Mesenchymal stem cell (in vitro differentiated cells and primary cell): ENCODE results near the gene KRTAP15-1. TPM values are rescaled to one million over a fixed set of nuclear protein-coding genes. Genes with fewer than 3 reads are reported as not detected.

Experiments used
- DNase-seq: peaks from one replicate; pipeline ENCODE4 v3.0.0-alpha.2; 2013
- H2AFZ ChIP-seq: one replicate; pipeline ENCODE4 v1.6.1; 2013; ENCODE audit warnings: low read depth, mild to moderate bottlenecking, control low read depth, inconsistent platforms, low read length, moderate library complexity
- H2AK5ac ChIP-seq: 2 replicates; pipeline ENCODE4 v1.6.1; 2013; ENCODE audit warnings: low read length, moderate library complexity, mild to moderate bottlenecking, inconsistent platforms; ENCODE audit not compliant: severe bottlenecking
- H2BK120ac ChIP-seq: one replicate; pipeline ENCODE4 v1.6.1; 2013; ENCODE audit warnings: low read depth, mild to moderate bottlenecking, inconsistent platforms, low read length, moderate library complexity
- H2BK12ac ChIP-seq, 2 experiments: one replicate each; pipeline ENCODE4 v1.6.1; 2013; ENCODE audit warnings: inconsistent platforms in 2 of 2, low read length in 2 of 2, mild to moderate bottlenecking in 2 of 2, moderate library complexity in 2 of 2, control low read depth in 1 of 2
- H2BK15ac ChIP-seq: one replicate; pipeline ENCODE4 v1.6.1; 2013; ENCODE audit warnings: mild to moderate bottlenecking, low read depth, inconsistent platforms; ENCODE audit not compliant: poor library complexity, severe bottlenecking
- H2BK5ac ChIP-seq: 2 replicates; pipeline ENCODE4 v1.6.1; 2013; ENCODE audit warnings: low read depth, mild to moderate bottlenecking, low read length, control low read depth, inconsistent platforms; ENCODE audit not compliant: poor library complexity, severe bottlenecking
- H3K14ac ChIP-seq, 2 experiments: one replicate each; pipeline ENCODE4 v1.6.1; 2013; ENCODE audit warnings: inconsistent platforms in 2 of 2, low read length in 2 of 2, control low read depth in 1 of 2, mild to moderate bottlenecking in 1 of 2, moderate library complexity in 1 of 2
- H3K18ac ChIP-seq, 2 experiments: one replicate each; pipeline ENCODE4 v1.6.1; 2013; ENCODE audit warnings: inconsistent platforms in 2 of 2, low read length in 2 of 2, control low read depth in 1 of 2, low read depth in 1 of 2, mild to moderate bottlenecking in 1 of 2
- H3K23ac ChIP-seq, 2 experiments: one replicate each; pipeline ENCODE4 v1.6.1; 2013; ENCODE audit warnings: inconsistent platforms in 2 of 2, low read length in 2 of 2, mild to moderate bottlenecking in 2 of 2, moderate library complexity in 2 of 2, control low read depth in 1 of 2
- H3K27ac ChIP-seq: 2 replicates; pipeline ENCODE4 v1.5.1; 2013; ENCODE audit warnings: mild to moderate bottlenecking, moderate library complexity, low read length, control low read depth, inconsistent platforms; ENCODE audit not compliant: poor library complexity, severe bottlenecking
- H3K27me3 ChIP-seq, 2 experiments: 2 replicates each; pipeline versions ENCODE4 v1.6.1 to v1.7.0; 2013; ENCODE audit warnings: low read length in 2 of 2, mild to moderate bottlenecking in 2 of 2, moderate library complexity in 2 of 2, control low read depth in 1 of 2, inconsistent platforms in 1 of 2; ENCODE audit not compliant: control insufficient read depth in 1 of 2, insufficient read depth in 1 of 2
- H3K36me3 ChIP-seq, 2 experiments: 2 replicates each; pipeline versions ENCODE4 v1.6.1 to v1.7.0; 2013; ENCODE audit warnings: low read length in 2 of 2, control low read depth in 1 of 2, inconsistent platforms in 1 of 2, low read depth in 1 of 2, mild to moderate bottlenecking in 1 of 2; ENCODE audit not compliant: insufficient read depth in 2 of 2, control insufficient read depth in 1 of 2
- H3K4ac ChIP-seq, 2 experiments: one replicate each; pipeline ENCODE4 v1.6.1; 2013; ENCODE audit warnings: inconsistent platforms in 2 of 2, low read length in 2 of 2, mild to moderate bottlenecking in 2 of 2, moderate library complexity in 2 of 2, control low read depth in 1 of 2, low read depth in 1 of 2
- H3K4me1 ChIP-seq: 2 replicates; pipeline ENCODE4 v1.6.1; 2013; ENCODE audit warnings: low read depth, low read length, control low read depth; ENCODE audit not compliant: control insufficient read depth, insufficient read depth
- H3K4me2 ChIP-seq: 2 replicates; pipeline ENCODE4 v1.6.1; 2013; ENCODE audit warnings: low read length, mild to moderate bottlenecking, inconsistent platforms; ENCODE audit not compliant: poor library complexity, severe bottlenecking
- H3K4me3 ChIP-seq, 2 experiments: 2 replicates each; pipeline versions ENCODE4 v1.5.1 to v1.7.0; 2013; ENCODE audit warnings: low read length in 2 of 2, mild to moderate bottlenecking in 2 of 2, control low read depth in 1 of 2, low read depth in 1 of 2; ENCODE audit not compliant: insufficient read depth in 1 of 2
- H3K79me1 ChIP-seq: replicated peaks from 2 replicates; pipeline ENCODE4 v1.6.1; 2013; ENCODE audit warnings: mild to moderate bottlenecking, control low read depth, low read length, inconsistent platforms; ENCODE audit not compliant: poor library complexity, severe bottlenecking
- H3K9ac ChIP-seq: 2 replicates; pipeline ENCODE4 v1.7.0; 2013; ENCODE audit warnings: mild to moderate bottlenecking, low read length, moderate library complexity
- H3K9me3 ChIP-seq: 2 replicates; pipeline ENCODE4 v1.7.0; 2013; ENCODE audit warnings: mild to moderate bottlenecking, low read length; ENCODE audit not compliant: control insufficient read depth
- H4K8ac ChIP-seq: one replicate; pipeline ENCODE4 v1.6.1; 2013; ENCODE audit warnings: inconsistent platforms, mild to moderate bottlenecking, low read length, moderate library complexity
- H4K91ac ChIP-seq: one replicate; pipeline ENCODE4 v1.6.1; 2013; ENCODE audit warnings: mild to moderate bottlenecking, low read length, inconsistent platforms
- WGBS: methylation state at CpG from one replicate; pipeline ENCODE4 v1.1.7; 2013; ENCODE audit warnings: mixed read lengths; 5-methylcytosine and 5-hydroxymethylcytosine counted together
- polyA plus RNA-seq, 2 experiments: library from polyadenylated mRNA; stranded (reverse); fragments of 200-250 nt; gene quantifications; one replicate each; pipeline ENCODE4 v1.2.3, GENCODE V29; 2013

Gene KRTAP15-1
- polyA plus RNA-seq (2013, experiment 1 of 2) = not detected
- not detected for polyA plus RNA-seq (2013, experiment 2 of 2)

GRCh38 chr21:30439975-30440374 is at the start of gene KRTAP15-1:
TSS of gene KRTAP15-1 (plus strand) at chr21:30440275. CDS start at chr21:30440328, 53 bp downstream.
- Histone ChIP-seq H3K4me3 (no peak within 1 kb of the TSS), H3K4ac (no peak within 1 kb of the TSS), H3K4me1 (no peaks in the 10 kb centered on the region), H4K91ac (no peak within 1 kb of the TSS), H2BK120ac (no peak within 1 kb of the TSS), H3K14ac (no peak within 1 kb of the TSS), H2BK15ac (no peak within 1 kb of the TSS), H3K4me2 (no peak within 1 kb of the TSS), H2BK12ac (no peak within 1 kb of the TSS), H2AK5ac (no peak within 1 kb of the TSS), H2BK5ac (no peak within 1 kb of the TSS), H3K27ac (no peak within 1 kb of the TSS), H3K23ac (no peak within 1 kb of the TSS), H3K18ac (no peak within 1 kb of the TSS), H2AFZ (no peak within 1 kb of the TSS), H3K9ac (no peak within 1 kb of the TSS), H4K8ac (no peak within 1 kb of the TSS), H3K9me3 (no peaks in the 10 kb centered on the region), H3K79me1 (no peaks in the 10 kb centered on the region), H3K36me3 (no peaks in the 10 kb centered on the region), H3K27me3 (no peaks in the 10 kb centered on the region)
- WGBS = 56% methylated on average over 1 of the region's 5 CpGs
- DNase-seq = no peak

GRCh38 chr21:30391492-30392025 is 48.5 kb upstream of the KRTAP15-1 start:
- Histone ChIP-seq H3K9ac (no peak overlapping the region), H3K23ac (no peak overlapping the region), H4K8ac (no peak overlapping the region), H2AFZ (no peak overlapping the region), H2BK5ac (no peak overlapping the region), H3K36me3 (no peaks in the 10 kb centered on the region), H3K27me3 (no peaks in the 10 kb centered on the region), H3K14ac (no peak overlapping the region), H2BK120ac (no peak overlapping the region), H2AK5ac (no peak overlapping the region), H2BK12ac (no peak overlapping the region), H3K18ac (no peak overlapping the region), H2BK15ac (no peak overlapping the region), H3K9me3 (no peaks in the 10 kb centered on the region), H3K79me1 (no peaks in the 10 kb centered on the region), H3K27ac (no peak overlapping the region), H3K4ac (no peak overlapping the region), H3K4me3 (no peak overlapping the region), H3K4me1 (no peaks in the 10 kb centered on the region), H4K91ac (no peak overlapping the region), H3K4me2 (no peak overlapping the region)
- DNase-seq = no peak
- 57% methylated on average over 2 of the region's 2 CpGs for WGBS

- DNase-seq = no peak
- no peaks in the 10 kb centered on the region for H3K4me1 ChIP-seq
- H3K14ac ChIP-seq = no peak within 1 kb of the TSS
- H2BK5ac ChIP-seq = no peak within 1 kb of the TSS
- no peak within 1 kb of the TSS for H3K9ac ChIP-seq
- H4K91ac ChIP-seq = no peak within 1 kb of the TSS
- no peak within 1 kb of the TSS for H2BK120ac ChIP-seq
- no peak within 1 kb of the TSS for H2BK15ac ChIP-seq
- H2BK12ac ChIP-seq = no peak within 1 kb of the TSS
- no peak within 1 kb of the TSS for H3K4me2 ChIP-seq
- no peak within 1 kb of the TSS for H3K27ac ChIP-seq
- no peaks in the 10 kb centered on the region for H3K27me3 ChIP-seq
- no peak within 1 kb of the TSS for H2AK5ac ChIP-seq
- WGBS = 82% methylated on average over 4 of the region's 4 CpGs
- no peaks in the 10 kb centered on the region for H3K9me3 ChIP-seq
- H3K4ac ChIP-seq = no peak within 1 kb of the TSS
- H3K4me3 ChIP-seq = no peak within 1 kb of the TSS
- no peak within 1 kb of the TSS for H2AFZ ChIP-seq
- no peak within 1 kb of the TSS for H3K18ac ChIP-seq
- H3K36me3 ChIP-seq = no peaks in the 10 kb centered on the region
- no peak within 1 kb of the TSS for H4K8ac ChIP-seq
- H3K23ac ChIP-seq = no peak within 1 kb of the TSS
- no peaks in the 10 kb centered on the region for H3K79me1 ChIP-seq
Measured at GRCh38 chr21:30395731-30396130, 44.3 kb upstream of the KRTAP15-1 start, which contains the start of gene KRTAP13-1. TSS of gene KRTAP13-1 (plus strand) at chr21:30396031. CDS start at chr21:30396087, 56 bp downstream.

GRCh38 chr21:30408782-30409494 is 31.1 kb upstream of the KRTAP15-1 start:
- H2AK5ac ChIP-seq = no peak overlapping the region
- H2BK5ac ChIP-seq = no peak overlapping the region
- no peak overlapping the region for H3K27ac ChIP-seq
- no peak overlapping the region for H4K91ac ChIP-seq
- no peak overlapping the region for H2BK12ac ChIP-seq
- H2BK15ac ChIP-seq = no peak overlapping the region
- H3K9ac ChIP-seq = peak overlapping the region; percentile 46
- no peak overlapping the region for H4K8ac ChIP-seq
- H3K4me2 ChIP-seq = peak overlapping the region; percentile 35
- no peak overlapping the region for H3K14ac ChIP-seq
- no peaks in the 10 kb centered on the region for H3K9me3 ChIP-seq
- H2BK120ac ChIP-seq = no peak overlapping the region
- H3K18ac ChIP-seq = no peak overlapping the region
- WGBS = 13% methylated on average over 11 of the region's 14 CpGs
- H3K4me3 ChIP-seq = peak overlapping the region in 1 of 2 experiments; percentile 49
- H3K4me1 ChIP-seq = peaks cover 2% of the 10 kb centered on the region
- no peak overlapping the region for H3K4ac ChIP-seq
- H3K79me1 ChIP-seq = no peaks in the 10 kb centered on the region
- DNase-seq = peak; percentile 0
- no peak overlapping the region for H3K23ac ChIP-seq
- no peaks in the 10 kb centered on the region for H3K36me3 ChIP-seq
- H2AFZ ChIP-seq = peak overlapping the region; percentile 2
- H3K27me3 ChIP-seq = no peaks in the 10 kb centered on the region
